Retinal pigment epithelial cell (primary cell): ENCODE results near the gene CLIP2.

Source experiments
- DNase-seq: peaks from one replicate; pipeline ENCODE4 v3.0.0-alpha.2; 2010; ENCODE audit warnings: low read depth
- H3K4me3 ChIP-seq: 2 replicates; pipeline ENCODE4 v1.5.1; 2011; ENCODE audit warnings: mild to moderate bottlenecking, low read length, control low read depth, moderate library complexity
- CTCF ChIP-seq: conservative IDR thresholded peaks from 2 replicates; pipeline ENCODE4 v1.5.1; 2011; ENCODE audit warnings: low read depth, low read length, control low read depth, inconsistent platforms

CLIP2 gene

GRCh38 chr7:74443543-74444247 lies 154.5 kb downstream of the CLIP2 start:
- no peak for TF ChIP-seq CTCF
- H3K4me3 ChIP-seq = no peak overlapping the region
- DNase-seq = no peak

GRCh38 chr7:74449144-74449543 lies 159.9 kb downstream of the CLIP2 start:
- TF ChIP-seq CTCF = no peak
- no peak for DNase-seq
- no peak overlapping the region for H3K4me3 ChIP-seq

- DNase-seq = no peak
- TF ChIP-seq CTCF = peak; percentile 82
- no peak overlapping the region for H3K4me3 ChIP-seq
These were observed 160.7 kb downstream of the CLIP2 start for GRCh38 chr7:74449809-74450397.

GRCh38 chr7:74452748-74453321 lies 163.6 kb downstream of the CLIP2 start:
- DNase-seq = peak; percentile 51
- peak overlapping the region; percentile 83 for H3K4me3 ChIP-seq
- TF ChIP-seq CTCF = no peak

- no peak for TF ChIP-seq CTCF
- peak; percentile 79 for DNase-seq
These were observed 164.3 kb downstream of the CLIP2 start, which contains the start of gene GTF2IRD1 for GRCh38 chr7:74453322-74454011. TSS of gene GTF2IRD1 (plus strand) at chr7:74453906. CDS start at chr7:74508081, 54,175 bp downstream.

GRCh38 chr7:74454021-74454924 lies 165.1 kb downstream of the CLIP2 start:
- DNase-seq = no peak
- peak overlapping the region; percentile 83 for H3K4me3 ChIP-seq
- TF ChIP-seq CTCF = no peak

More at GRCh38 chr7:74453322-74454011, 164.3 kb downstream of the CLIP2 start, which contains the start of gene GTF2IRD1:
- H3K4me3 ChIP-seq = peak within 1 kb of the TSS; percentile 83
